ENCODE data around the gene ELP5. TPM values are rescaled to one million over a fixed set of nuclear protein-coding genes. Genes with fewer than 3 reads are reported as not detected.
"Not testable (repeated sequence)": the region's sequence is repeated elsewhere in the genome, so short reads cannot be mapped to it uniquely, and the experiment has no call there.

Gene ELP5
- total RNA-seq, 1 donor from 2014 or later, result 38.2 TPM

DNA sequence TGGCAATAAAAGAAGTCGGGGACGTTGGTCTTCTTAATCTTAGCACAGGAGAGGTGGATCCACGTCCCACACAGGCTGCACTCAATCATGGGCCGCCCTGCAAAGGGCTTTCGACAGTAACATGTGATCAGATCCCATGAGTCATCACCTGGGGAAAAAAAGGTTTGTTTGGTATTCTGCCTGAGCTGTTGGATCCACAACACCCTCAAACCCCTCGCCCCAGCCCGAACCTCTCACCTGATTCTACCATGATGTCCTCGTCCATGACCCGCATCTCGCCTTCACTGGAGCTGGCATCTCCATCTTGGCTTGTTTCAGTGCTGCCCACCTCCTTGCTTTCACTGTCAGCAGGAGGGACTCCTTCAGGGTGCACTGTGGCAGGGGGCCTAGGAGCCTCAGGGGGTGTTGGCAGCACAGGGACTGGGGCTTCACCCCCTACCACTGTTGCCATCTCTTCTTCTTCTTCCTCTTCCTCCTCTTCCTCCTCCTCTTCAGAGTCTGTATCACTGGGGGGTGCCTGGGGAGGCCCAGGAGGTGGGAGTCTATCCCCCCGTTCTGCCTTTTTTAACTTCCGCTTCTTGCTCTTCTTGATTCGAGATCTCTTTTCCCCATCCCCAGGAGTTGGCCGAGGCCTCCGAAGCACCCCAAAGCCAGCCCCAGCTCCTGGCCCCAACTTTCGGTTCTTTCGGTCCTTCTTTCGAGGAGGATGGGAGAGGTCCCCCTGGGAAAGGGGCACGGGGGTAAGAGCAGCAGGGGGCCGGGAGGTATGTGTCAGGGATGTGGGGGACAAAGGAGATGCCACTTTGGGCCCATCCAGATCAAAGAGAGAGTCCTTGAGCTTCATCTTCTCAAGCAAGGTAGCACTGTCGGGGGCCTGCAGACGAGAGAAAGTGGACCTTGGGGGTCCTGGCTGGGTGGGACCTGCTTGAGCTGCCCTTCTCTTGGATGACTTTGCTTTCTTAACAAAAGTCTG lies 16.0 kb upstream of the ELP5 start:
- DNase-seq (ENCODE audit: low read depth, low spot score), result no peak

DNA sequence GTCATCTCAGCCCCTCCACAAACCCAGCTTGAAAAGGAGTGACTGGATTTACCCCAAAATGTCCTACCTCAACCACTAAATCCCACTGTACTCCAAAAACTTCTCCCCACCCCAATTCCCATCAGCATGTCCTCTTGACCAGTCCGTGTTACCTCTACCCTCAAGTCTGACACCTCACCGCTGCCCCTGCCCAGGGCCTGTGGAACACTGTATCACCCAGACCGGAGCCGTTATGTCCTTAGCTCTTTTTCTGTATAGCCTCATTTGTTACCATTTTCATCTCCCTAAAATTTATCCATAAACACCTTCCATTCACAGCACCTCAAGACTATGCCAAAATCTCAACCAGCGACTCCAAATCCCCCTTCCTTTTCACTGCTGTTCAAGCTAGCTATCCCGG lies 15.2 kb upstream of the ELP5 start:
- DNase-seq (ENCODE audit: low read depth, low spot score), result no peak

DNA sequence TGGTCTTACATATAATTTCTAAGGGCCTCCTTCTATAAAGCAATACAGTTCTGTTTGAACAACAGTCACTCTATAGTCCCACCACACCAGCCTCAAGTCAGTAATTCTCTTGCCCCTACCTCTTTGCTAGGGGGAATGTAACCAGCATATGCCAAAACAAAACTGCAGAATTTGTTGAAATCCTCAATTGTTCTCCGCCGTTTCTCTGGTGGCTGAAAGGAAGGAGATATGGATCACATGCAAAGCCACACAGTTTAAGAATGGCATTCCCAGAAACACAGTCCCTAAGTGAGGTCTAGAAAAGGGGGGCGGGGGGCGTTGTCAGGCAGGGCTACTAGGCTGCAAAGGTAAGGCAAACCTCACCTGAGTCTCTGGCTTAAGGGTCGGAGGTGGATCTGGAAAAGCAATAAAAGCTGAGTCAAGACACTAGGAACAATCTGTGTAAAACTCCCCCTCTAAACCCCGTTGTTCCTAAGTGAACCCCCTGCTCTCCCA lies 14.7 kb upstream of the ELP5 start:
- DNase-seq (ENCODE audit: low read depth, low spot score), result no peak

DNA sequence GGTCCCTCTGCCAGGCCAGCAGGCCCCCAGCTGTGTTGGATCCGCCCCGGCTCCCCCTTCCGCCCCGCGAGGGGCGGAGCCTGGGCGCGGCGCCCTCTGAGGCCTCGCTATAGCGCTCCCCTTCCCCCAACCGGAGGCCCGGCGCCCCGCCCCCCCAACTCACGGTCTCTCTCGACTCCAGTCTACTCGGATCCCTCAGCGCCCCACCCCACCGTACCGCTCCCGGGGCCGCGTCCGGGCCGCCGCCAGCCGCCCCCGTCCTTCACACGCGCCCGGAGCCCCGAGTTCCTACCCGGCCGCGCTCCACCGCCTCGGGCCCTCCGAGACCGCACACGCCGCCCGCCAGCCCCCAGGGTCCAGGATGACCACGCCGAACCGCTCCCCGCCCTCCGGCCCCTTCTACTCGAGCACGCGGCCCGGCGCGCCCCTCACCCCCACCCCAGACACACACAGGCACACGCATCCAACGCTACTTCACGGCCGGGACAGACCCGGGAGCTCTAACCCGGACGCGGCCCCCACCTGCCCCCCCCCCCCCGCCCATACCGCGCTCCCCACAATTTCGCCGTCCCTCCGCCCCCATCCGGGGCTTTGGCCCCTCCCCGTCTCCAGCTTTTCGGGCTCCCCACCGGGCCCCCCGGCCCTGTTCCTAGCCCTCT lies 14.1 kb upstream of the ELP5 start:
- DNase-seq (ENCODE audit: low read depth, low spot score), result no peak

DNA sequence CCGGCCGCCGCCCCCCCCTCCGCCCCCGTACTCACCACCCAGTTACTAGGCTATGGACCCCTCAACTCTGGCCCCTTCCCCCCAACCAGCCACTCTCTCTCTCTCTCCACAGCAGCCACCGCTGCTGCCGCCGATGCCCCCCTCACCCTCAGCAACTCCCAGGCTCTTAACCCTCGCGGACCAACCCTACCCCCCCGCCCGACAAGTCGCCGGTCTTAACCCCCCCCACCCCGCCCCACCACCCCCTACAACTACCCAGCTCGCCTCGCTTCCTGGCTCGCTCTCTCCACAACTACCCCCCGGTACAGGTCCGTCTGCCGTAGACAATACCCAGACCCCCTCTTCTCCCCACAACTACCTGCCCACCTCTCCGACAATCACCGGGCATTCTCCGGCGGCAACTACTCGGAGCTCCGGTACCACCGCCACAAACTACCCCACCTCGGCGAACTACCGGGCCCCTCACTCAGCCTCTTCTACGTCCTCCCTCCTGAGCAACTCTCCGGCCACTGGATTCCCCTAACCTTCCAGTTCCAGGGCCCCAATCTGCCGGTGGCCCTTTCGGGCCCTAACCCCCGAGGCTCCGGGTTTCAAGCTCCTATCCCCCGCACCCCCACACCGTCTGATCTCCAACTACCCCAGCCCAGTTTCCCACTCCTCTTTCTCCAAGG lies 13.5 kb upstream of the ELP5 start:
- no peak for DNase-seq (ENCODE audit: low read depth, low spot score)

DNA sequence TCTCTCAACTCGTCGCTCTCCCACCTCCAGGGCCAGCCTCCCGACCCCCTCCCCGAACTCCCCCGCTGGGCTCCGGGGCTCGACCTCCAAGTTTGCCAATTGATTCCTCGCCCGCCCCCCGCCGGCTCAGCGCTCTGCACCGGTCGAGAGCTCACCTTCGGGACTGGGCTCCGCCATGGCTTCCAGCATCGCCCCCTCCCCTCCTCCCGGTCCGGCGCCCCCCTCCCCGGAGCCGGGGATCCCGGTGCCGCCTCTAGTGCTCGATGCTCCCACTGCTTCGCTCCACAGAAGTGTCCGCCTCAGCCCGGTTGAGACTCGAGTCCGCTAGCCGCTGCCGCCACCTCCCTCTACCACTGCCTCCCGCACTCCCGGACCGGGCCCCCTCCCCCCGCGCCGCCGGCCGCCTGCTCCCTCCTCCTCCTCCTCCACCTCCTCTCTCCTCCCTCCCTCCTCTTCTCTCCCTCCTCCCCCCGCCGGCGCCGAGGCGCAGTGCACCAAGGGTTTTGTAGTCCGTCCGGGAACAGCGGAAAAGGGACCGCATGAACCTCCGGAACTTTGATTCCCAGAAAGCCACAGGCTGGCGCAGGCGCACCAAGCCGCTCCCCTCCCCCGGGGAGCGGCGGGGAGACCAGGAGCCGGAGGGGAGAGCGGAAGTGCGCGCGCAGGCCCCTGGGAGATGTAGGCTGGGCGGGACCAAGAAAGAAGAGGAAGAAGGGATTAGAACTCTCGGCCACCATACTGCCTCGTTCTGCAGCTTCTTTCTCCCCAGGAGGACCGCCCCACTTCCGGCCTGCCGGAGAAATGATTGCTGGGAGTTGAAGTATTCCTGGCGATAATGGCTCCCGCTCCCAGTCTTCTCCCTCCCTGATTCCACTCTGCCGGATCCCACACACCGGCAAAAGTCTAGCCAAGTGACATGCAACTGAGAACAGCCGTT lies 12.7 kb upstream of the ELP5 start, which contains the start of gene PHF23:
PHF23 (minus strand) TSS at position 367 of the 937 bp plus-strand sequence; CDS start at position 189, 178 bp downstream.
- peak; percentile 99 for DNase-seq (ENCODE audit: low read depth, low spot score)

DNA sequence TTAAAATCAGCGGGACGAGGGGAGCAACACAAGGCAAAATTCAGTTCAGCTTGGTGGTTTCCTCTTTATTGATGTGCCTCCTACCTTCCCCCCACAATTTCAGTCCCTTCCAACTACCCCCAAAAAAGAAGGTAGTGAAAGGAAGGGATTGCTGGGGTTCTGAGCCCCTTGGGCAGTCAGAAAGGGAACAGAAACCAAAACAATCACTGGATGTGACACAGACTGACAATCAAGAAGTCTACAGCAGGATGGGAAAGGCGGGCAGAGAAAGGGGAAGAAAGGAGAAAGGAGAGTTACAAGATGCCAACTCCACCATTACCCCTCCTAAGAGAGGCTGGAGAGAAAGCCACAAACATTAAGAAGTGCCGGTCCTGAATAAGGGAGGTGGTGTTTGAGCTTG lies 11.6 kb upstream of the ELP5 start:
- DNase-seq (ENCODE audit: low read depth, low spot score), result no peak

DNA sequence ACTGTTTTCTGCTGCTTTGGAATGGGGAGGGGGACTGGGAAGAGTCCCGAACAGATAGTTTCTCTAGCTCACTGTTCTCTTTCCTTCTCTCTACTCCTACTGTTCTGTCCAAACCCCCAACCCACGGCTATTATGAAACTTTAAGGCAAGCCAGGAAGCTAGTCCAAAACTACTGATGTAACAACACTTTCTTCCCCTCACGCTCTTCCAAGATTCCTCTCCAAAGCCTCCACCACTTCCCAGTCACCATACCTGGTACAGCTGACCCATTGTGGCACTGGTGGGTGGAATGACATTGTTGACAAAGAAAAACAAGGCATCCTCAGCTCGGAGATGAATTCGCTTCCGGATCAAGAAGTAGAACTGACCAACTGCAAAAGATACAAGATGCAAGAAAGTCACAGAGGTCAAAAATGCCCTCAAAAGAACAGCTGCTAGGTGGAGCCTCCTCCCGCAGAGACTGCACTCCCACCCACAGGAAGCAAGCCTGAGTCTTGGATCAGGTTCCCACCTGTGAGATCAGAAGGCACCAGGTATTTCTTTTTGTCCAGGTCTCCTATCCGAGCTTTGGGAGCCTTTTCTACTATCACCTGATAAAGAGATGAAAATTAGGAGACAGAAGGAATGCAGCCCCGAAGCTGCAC lies 10.8 kb upstream of the ELP5 start:
- no peak for DNase-seq (ENCODE audit: low read depth, low spot score)

DNA sequence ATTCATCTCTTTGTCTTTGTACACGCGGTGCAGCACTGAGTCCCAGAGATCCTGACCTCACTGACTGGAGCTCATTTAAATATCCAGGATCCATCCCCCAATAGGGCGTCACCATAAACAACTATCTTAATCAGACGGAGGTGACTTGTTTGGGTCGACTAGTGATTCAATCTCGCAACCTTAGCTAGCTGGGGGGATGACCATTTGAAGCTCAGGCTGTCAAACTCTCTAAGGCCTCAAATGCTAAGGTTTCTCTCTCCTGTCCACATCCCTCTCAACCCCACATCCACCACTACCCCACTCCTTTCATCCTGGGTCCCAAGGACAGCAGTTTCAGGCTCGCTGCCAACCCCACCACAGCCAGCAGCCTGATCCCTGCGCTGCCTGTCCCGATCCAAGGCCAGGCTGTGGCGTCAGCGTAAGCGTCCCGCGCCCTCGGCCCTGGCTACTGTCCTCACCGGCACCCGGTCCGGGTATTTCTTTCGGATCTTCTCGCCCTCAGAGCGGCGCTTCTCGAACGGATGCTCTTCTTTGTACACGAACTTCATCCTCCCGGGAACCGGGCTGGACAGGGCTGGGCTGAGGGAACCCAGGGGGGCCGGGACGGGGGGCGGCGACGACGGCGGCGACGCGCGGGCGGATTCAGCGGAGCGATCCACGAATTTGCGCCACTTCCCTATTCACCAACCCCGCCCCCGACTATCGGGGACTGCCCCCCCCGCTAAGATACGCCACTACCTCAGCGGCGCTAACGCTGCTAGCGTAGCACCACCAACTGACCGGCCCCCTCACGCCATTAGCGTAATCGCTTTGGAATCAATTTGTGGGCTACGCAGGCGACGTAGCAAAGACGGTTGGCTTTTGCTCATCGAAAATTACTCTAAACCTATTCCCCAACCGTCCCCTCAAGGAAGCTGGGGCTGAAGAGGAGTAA lies 10.0 kb upstream of the ELP5 start, which contains the start of gene GABARAP:
GABARAP (minus strand) TSS at position 667 of the 934 bp plus-strand sequence; CDS start at position 548, 119 bp downstream.
- peak; percentile 69 for DNase-seq (ENCODE audit: low read depth, low spot score)

DNA sequence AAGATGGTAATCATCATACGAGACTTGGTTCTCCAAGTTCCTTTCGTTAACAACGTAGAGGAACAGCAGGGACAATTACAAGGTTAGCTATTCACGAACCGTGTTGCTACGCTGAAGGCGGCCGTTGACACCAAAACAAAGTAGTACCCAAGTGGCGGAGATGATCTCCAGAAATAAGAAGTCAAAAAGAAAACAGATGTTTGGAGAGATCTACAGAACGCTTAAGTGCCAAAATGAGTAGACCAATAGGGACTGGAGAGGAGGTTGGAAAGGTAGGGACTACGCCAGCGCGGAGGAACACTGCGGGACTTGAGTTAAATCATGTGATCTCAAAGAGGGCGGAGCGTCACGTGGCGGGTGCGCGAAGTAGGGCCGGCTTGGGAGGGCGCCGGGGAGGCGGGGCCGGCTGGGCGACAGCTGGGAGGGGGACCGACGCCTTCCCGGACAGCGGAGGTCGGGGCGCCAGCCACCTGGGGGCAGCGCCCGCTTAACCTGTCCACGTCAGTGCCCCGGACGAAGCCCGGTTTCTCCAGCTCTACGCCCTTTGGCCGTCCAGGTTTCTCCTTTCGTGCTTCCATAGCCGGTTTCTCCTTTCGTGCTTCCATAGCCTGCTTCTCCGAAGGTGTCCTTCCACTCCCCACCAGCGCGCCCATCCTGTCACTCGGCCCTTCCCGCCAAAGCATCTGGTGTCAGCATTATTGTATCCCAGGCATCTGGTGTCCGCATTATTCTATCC lies 9.1 kb upstream of the ELP5 start:
- DNase-seq (ENCODE audit: low read depth, low spot score), result peak; percentile 85

DNA sequence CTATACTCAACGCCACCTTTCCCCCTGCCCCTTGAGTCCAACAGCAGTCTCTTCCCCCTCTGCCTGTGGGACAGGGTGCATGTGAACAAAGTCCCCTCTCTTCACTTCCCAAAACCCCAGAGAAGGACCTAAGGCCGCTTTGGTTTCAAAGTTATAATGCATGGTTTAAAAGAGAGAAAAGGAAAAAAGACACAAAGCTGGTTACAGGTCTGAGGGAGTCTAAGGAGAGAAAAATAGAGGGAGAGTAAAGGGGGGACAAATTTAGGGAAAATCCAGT lies 8.6 kb upstream of the ELP5 start:
- no peak for DNase-seq (ENCODE audit: low read depth, low spot score)

DNA sequence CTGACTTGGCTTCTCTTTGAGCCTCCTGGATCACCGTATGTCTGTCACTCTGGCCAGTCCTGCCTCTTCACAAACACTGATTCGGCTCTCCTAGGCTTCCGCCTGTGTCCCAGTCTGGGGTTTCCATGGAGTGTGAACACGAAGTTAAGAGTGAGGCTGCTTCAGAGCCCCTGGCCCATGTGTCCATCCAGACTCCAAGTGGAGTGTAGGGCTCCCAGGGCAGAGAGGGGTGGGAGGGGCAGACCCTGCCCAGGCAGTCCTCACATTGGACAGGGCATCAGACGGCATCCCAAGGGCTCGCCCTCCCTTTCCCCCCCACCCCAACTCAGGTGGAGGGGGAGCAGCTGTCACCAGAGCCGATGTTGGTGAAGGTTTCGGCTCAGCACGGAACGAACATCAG lies 8.2 kb upstream of the ELP5 start:
- not testable (repeated sequence) for DNase-seq (ENCODE audit: low read depth, low spot score)

DNA sequence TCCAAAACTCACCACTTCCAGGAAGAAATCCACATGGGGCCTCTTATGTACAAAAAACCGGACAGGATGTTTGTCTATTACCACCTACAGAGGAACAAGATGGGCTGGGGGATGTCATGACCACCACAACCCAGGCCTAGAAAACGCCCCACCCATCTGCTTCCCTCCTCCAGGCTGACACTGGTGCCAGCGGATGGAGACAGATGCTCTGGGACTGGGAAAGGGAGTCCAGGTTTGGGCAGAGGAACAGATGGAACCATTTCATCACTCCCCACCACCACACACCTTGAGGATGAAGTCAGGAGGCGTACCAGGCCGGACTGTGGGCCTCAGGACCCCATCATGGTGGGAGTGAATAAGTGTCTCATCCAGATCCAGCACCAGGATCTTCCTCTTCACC lies 5.2 kb upstream of the ELP5 start:
- no peak for DNase-seq (ENCODE audit: low read depth, low spot score)

DNA sequence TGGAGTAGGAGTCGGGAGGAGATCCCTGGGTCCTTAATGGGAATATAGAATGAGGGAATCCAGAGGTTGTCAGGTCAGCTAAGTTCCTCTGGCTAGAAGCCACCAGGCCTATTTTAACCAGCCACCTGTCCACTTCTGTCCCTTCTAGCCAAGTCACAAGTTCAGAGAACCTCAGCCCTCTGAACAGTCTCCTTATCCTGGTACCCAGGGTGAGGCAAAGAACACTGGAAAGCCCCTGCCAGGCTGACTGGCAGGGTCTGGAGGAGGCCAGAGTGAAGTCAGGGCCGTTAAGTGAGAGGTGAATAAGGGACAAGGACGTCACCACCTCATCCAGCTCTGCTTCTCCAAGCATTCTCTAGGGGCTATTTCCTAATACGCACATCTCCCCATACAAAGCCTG lies 3.2 kb upstream of the ELP5 start:
- no peak for DNase-seq (ENCODE audit: low read depth, low spot score)

DNA sequence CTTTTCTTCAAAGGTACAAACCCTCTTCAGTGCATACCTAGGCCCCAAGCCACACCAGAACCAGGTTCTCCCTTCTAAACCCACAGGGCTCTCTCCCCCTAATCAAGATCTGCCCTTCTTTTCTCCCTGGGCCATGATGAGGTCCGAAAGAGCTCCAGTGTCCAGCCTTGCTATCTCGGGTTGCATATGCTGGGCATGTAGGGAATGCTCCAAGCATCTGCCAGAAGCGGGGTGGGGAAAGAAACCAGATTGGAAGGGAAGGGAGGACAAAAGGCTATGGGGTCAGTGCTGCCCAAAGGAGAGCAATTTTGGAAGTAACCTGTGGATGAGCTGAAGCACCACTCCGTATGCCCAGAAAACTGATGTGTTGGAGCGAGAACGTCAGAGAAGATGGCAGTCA lies 2.8 kb upstream of the ELP5 start:
- no peak for DNase-seq (ENCODE audit: low read depth, low spot score)

DNA sequence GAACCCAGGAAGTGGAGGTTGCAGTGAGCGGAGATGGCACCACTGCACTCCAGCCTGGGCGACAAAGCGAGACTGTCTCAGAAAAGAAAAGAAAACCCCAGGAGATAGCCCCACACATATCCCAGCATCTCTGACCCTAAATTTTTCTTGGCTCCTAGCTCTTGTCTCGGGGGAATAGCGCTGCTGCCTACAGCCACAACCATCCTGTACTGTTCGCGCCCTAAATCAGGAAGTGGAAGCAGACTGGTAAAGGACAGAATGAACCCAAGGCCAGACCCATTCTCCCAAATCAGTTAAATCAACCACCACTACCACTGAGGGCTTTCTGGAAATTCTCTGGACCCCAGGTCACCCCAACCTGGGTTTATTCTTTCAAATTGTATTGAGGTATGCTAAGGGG lies 2.2 kb upstream of the ELP5 start:
- no peak for DNase-seq (ENCODE audit: low read depth, low spot score)

DNA sequence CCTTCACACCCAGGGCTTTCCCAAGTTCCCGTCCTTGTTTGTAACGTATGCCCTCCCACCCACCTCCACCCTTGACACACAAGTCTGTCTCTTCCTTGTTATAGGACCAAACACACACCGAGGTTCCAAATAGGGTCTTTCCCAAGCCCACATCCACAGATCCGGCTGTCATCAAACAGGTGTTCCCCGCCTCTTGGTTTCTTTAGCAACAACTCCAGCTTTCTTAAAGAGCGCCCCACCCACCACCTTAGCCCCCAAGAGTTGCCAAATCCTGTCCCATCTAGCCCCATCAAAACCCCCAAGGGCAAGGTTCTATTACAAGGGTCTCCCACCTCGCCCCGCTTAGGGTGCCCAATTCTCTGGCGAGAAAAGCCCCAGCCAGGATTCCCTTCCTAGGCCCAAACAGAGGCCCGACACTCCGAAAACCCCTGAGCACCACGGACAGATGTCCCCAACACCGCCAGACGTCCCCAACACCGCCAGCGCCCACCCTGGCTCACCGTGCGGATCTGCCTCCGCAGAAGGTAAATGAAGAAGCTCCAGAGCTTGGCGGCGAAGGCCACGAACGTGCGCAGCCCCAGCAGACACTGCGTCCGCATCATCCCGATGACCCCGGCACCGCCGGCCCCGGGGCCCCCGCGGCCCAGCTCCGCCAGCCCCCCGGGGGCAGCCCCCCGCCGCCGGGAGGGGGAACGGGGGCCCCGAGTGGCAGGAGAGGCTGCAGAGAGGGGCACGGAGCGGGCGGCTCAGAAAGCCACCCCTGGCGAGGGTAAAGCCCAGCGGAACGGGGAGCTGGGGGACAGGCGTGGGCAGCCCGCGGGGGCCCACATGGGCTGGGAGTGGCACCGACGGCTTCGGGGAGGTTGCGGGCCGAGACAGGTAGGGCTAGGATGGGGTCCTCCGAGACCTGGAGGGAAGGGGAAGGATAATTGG lies 1.1 kb upstream of the ELP5 start:
- DNase-seq (ENCODE audit: low read depth, low spot score), result no peak

Data from pulmonary artery endothelial cell (primary cell).